Measurements from ENCODE around the gene HEATR5A. TPM values are rescaled to one million over a fixed set of nuclear protein-coding genes. Genes with fewer than 3 reads are reported as not detected.
A peak's percentile ranks its signal among the peaks of the same experiment; 100 is the strongest.
"Not testable (repeated sequence)": the region's sequence is repeated elsewhere in the genome, so short reads cannot be mapped to it uniquely, and the experiment has no call there.

HEATR5A gene
- total and polyA plus RNA-seq, 4 donors: 10.9 to 54.0 (median 28.9) TPM

GRCh38 chr14:31336646-31337045 is 83.7 kb downstream of the HEATR5A start:
- DNase-seq: no peak
- no peak for TF ChIP-seq CTCF (IDR thresholded peaks at IDR 0.05; ENCODE audit: control extremely low read depth, extremely low read depth)
- Histone ChIP-seq H3K27me3 (ENCODE audit: control insufficient read depth in 3 of 3, insufficient read depth in 3 of 3, low read length in 2 of 3) (no peaks in the 10 kb centered on the region), H3K36me3 (ENCODE audit: control insufficient read depth in 4 of 4, insufficient read depth in 4 of 4, low read length in 4 of 4) (peaks cover 7 to 21% (median 16%) of the 10 kb centered on the region in 4 donors), H3K4me1 (ENCODE audit: control insufficient read depth in 5 of 5, insufficient read depth in 5 of 5, low read length in 5 of 5) (no peaks in the 10 kb centered on the region), H3K9ac (ENCODE audit: insufficient read depth in 1 of 2, low read length in 2 of 2) (no peak overlapping the region), H3K27ac (ENCODE audit: low read depth in 1 of 2, low read length in 1 of 2) (no peak overlapping the region), H3K9me3 (ENCODE audit: control insufficient read depth in 4 of 4, insufficient read depth in 3 of 4, low read length in 3 of 4) (no peaks in the 10 kb centered on the region), H3K4me3 (no peak overlapping the region)
- 85 to 89% methylated on average over 4 of the region's 4 CpGs for WGBS, 2 donors
- no peak for ATAC-seq (ENCODE audit: insufficient read depth, low FRiP score)

GRCh38 chr14:31331395-31331794 is 89.0 kb downstream of the HEATR5A start:
- not testable (repeated sequence) for H3K4me1 ChIP-seq (ENCODE audit: control insufficient read depth in 5 of 5, insufficient read depth in 5 of 5, low read length in 5 of 5); ATAC-seq (ENCODE audit: insufficient read depth, low FRiP score); H3K27ac ChIP-seq (ENCODE audit: low read depth in 1 of 2, low read length in 1 of 2); H3K4me3 ChIP-seq; DNase-seq; H3K27me3 ChIP-seq (ENCODE audit: control insufficient read depth in 3 of 3, insufficient read depth in 3 of 3, low read length in 2 of 3); H3K9me3 ChIP-seq (ENCODE audit: control insufficient read depth in 4 of 4, insufficient read depth in 3 of 4, low read length in 3 of 4); H3K9ac ChIP-seq (ENCODE audit: insufficient read depth in 1 of 2, low read length in 2 of 2)
- peaks cover 8 to 26% (median 17%) of the 10 kb centered on the region in 4 donors for H3K36me3 ChIP-seq (ENCODE audit: control insufficient read depth in 4 of 4, insufficient read depth in 4 of 4, low read length in 4 of 4)
- 73 to 89% methylated on average over 1 of the region's 1 CpG for WGBS, 2 donors

DNA sequence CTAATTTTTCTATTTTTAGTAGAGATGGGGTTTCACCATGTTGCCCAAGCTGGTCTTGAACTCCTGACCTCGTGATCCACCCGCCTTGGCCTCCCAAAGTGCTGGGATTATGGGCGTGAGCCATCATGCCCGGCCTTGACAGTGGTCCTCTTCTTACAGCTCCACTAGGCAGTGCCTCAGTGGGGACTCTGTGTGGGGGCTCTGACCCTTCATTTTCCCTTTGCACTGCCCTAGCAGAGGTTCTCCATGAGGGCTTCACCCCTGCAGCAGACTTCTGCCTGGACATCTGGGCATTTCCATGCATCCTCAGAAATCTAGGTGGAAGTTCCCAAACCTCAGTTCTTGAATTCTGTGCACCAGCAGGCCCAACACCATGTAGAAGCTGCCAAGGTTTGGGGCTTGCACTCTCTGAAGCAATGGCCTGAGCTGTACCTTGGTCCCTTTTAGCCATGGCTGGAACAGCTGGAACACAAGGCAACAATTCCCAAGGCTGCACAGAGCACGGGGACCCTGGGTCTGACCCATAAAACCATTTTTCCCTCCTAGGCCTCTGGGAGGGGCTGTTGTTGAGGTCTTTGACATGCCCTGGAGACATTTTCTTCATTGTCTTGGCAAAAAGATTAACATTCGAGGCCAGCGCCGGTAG is 90.4 kb downstream of the HEATR5A start:
- WGBS, 2 donors: 98 to 99% methylated on average over 8 of the region's 8 CpGs

DNA sequence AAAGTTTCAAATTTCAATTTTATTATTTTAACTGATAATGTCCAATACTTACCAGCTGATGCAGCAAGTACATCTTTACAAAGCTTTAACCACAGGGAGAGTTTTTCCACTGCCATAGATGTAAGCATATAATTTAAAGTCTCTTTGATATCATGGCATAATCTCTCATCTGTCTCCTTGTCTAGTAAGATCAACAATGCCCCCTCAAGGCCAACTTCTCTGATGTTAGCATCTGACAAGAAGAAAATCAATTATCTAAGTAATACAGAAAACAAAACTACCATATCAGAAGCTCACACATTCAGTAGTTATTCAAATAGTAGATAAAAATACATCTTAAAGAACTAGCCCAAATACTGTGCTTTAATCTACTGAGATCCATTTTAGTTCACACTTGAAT is 94.2 kb downstream of the HEATR5A start:
- Histone ChIP-seq H3K27ac (ENCODE audit: low read depth in 1 of 2, low read length in 1 of 2) (no peak overlapping the region), H3K4me3 (no peak overlapping the region), H3K27me3 (ENCODE audit: control insufficient read depth in 3 of 3, insufficient read depth in 3 of 3, low read length in 2 of 3) (no peaks in the 10 kb centered on the region), H3K9me3 (ENCODE audit: control insufficient read depth in 4 of 4, insufficient read depth in 3 of 4, low read length in 3 of 4) (peaks cover 0 to 6% (median 2%) of the 10 kb centered on the region in 4 donors), H3K4me1 (ENCODE audit: control insufficient read depth in 5 of 5, insufficient read depth in 5 of 5, low read length in 5 of 5) (no peaks in the 10 kb centered on the region), H3K36me3 (ENCODE audit: control insufficient read depth in 4 of 4, insufficient read depth in 4 of 4, low read length in 4 of 4) (peaks cover 7 to 11% (median 10%) of the 10 kb centered on the region in 4 donors), H3K9ac (ENCODE audit: insufficient read depth in 1 of 2, low read length in 2 of 2) (no peak overlapping the region)
- DNase-seq (peak in 2 of 3 donors; percentile 9 to 35), ATAC-seq (ENCODE audit: insufficient read depth, low FRiP score) (no peak)
- no peak for TF ChIP-seq CTCF (IDR thresholded peaks at IDR 0.05; ENCODE audit: control extremely low read depth, extremely low read depth)

More for the DNA sequence above, 90.4 kb downstream of the HEATR5A start:
- H3K9ac ChIP-seq (ENCODE audit: insufficient read depth in 1 of 2, low read length in 2 of 2); H3K27me3 ChIP-seq (ENCODE audit: control insufficient read depth in 3 of 3, insufficient read depth in 3 of 3, low read length in 2 of 3); H3K27ac ChIP-seq (ENCODE audit: low read depth in 1 of 2, low read length in 1 of 2); H3K9me3 ChIP-seq (ENCODE audit: control insufficient read depth in 4 of 4, insufficient read depth in 3 of 4, low read length in 3 of 4); H3K4me3 ChIP-seq; ATAC-seq (ENCODE audit: insufficient read depth, low FRiP score); DNase-seq; H3K4me1 ChIP-seq (ENCODE audit: control insufficient read depth in 5 of 5, insufficient read depth in 5 of 5, low read length in 5 of 5): not testable (repeated sequence)
- H3K36me3 ChIP-seq (ENCODE audit: control insufficient read depth in 4 of 4, insufficient read depth in 4 of 4, low read length in 4 of 4): peaks cover 5 to 26% (median 16%) of the 10 kb centered on the region in 4 donors
